Adipocyte (in vitro differentiated cells): Measurements from ENCODE around the gene CRIP2.

Experiments used
- DNase-seq: peaks from one replicate; pipeline ENCODE4 v3.0.0-alpha.2; 2015; ENCODE audit warnings: low read depth
- H3K27me3 ChIP-seq: replicated peaks from 2 replicates; pipeline ENCODE4 v1.7.0; 2013; ENCODE audit warnings: mild to moderate bottlenecking, low read length, moderate library complexity; ENCODE audit not compliant: control insufficient read depth, insufficient read depth
- H3K36me3 ChIP-seq: 2 replicates; pipeline ENCODE4 v1.7.0; 2013; ENCODE audit warnings: low read length, mild to moderate bottlenecking, moderate library complexity; ENCODE audit not compliant: control insufficient read depth, insufficient read depth, severe bottlenecking
- H3K4me1 ChIP-seq: 2 replicates; pipeline ENCODE4 v1.7.0; 2013; ENCODE audit warnings: mild to moderate bottlenecking, low read length, moderate library complexity; ENCODE audit not compliant: control insufficient read depth, insufficient read depth
- H3K4me3 ChIP-seq: 2 replicates; pipeline ENCODE4 v1.7.0; 2013; ENCODE audit warnings: mild to moderate bottlenecking, low read length, moderate library complexity
- H3K9ac ChIP-seq: 2 replicates; pipeline ENCODE4 v1.7.0; 2013; ENCODE audit warnings: mild to moderate bottlenecking, low read length, moderate library complexity
- H3K9me3 ChIP-seq: 2 replicates; pipeline ENCODE4 v1.7.0; 2013; ENCODE audit warnings: mild to moderate bottlenecking, low read length, moderate library complexity; ENCODE audit not compliant: control insufficient read depth

The CRIP2 gene

DNA sequence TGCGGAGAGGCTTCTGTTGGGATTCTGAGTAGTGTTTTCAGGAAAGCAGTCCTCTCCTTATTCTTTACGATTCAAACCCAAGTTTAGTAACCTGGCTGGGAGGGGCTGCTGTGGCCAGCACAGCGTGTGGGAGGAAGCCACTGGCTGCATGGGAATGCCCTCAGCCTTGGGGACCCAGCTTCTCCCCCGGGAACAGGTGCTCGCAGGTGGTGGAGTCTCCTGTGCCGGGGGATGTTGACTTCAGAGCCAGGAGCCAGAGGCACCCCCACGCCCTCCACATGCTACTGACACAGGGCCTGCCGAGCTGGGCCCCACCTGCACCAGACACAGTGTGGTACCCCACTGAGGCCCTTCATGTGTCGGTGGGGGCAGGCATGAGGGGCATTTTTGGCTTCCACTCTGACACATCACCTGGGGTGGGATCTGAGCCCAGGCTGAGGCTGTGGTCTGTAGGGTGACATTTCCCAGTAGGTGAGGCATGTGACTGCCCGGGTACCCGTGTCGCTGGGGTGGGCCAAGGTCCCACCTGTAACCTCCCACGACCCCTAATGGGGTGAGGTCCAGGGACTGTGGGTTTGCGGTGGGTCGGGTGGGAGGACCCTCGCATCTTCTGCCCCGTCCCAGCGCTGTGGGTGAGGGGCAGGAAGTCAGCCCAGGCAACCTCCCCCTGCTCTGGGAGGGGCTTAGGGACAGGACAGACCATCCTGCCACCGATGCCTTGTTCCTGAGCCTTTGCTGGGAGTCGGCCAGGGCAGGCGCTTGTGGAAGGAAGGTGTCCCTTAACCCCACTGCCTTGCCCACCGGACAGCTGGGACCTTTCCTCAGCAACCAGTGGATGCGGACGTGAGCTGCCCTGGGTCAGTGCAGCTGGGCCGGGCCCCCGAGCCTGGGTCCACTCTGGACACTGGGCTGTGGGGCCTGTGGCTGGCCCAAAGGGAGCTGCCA, 28.4 kb upstream of the CRIP2 start:
- no peaks in the 10 kb centered on the region for H3K27me3 ChIP-seq
- H3K9ac ChIP-seq = no peak overlapping the region
- H3K4me3 ChIP-seq = no peak overlapping the region
- DNase-seq = no peak
- H3K9me3 ChIP-seq = no peaks in the 10 kb centered on the region
- H3K36me3 ChIP-seq = peaks cover 30% of the 10 kb centered on the region
- H3K4me1 ChIP-seq = peaks cover 9% of the 10 kb centered on the region

- Histone ChIP-seq H3K36me3 (peaks cover 32% of the 10 kb centered on the region), H3K9me3 (no peaks in the 10 kb centered on the region), H3K4me3 (no peak overlapping the region), H3K27me3 (no peaks in the 10 kb centered on the region), H3K4me1 (peaks cover 9% of the 10 kb centered on the region), H3K9ac (no peak overlapping the region)
- no peak for DNase-seq
Measured at GRCh38 chr14:105446971-105447370, 27.6 kb upstream of the CRIP2 start.

DNA sequence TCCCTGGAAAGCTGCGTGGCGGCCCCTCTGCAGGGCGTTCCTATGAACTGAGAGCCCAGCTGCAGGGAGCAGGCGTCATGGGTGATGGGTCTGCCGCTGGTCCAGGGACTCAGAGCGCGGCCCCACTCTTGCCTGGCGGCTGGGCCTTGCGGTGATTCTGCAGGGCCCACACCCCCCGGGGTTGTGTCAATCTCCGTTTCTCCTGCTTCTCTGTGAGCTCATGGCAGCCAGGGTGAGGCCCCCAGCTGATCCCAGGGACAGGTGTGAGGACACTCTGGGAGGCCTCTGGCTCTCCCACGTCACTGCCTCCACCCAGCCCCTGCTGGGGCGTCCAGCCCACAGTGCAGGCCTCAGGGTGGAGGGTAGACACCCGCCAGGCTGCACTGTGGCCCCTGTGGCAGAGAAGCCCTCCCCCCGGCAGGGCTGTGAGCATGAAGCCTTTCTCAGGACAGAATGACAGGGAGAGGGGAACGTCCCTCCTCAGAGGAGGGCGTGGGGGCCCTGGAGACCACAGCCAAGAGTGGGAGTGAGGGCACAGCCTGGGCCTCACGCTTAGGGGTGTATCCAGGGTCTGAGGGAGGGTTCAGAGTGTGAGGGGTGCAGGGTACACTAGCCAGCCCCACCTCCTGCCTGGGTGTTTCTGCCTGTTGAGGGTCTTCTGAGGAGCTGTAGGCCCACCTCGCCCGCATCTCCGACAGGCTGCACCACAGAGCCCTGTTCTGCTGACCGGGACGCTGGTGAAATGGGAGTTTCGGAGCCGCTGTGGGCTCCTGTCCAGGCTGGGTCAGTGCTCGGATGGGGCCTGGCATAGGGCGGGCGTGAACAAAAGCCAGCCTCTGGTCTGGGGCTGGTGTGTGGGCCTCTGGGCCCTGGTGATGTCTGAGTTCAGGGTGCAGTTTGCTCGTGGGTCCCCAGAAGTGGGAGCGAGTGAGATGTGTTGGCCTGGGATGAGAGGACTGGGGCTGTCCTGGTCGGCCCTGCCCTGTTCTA, 26.7 kb upstream of the CRIP2 start:
- Histone ChIP-seq H3K9me3 (no peaks in the 10 kb centered on the region), H3K4me3 (no peak overlapping the region), H3K4me1 (peaks cover 9% of the 10 kb centered on the region), H3K36me3 (peaks cover 37% of the 10 kb centered on the region), H3K9ac (peak overlapping the region; percentile 56), H3K27me3 (no peaks in the 10 kb centered on the region)
- DNase-seq = no peak

DNA sequence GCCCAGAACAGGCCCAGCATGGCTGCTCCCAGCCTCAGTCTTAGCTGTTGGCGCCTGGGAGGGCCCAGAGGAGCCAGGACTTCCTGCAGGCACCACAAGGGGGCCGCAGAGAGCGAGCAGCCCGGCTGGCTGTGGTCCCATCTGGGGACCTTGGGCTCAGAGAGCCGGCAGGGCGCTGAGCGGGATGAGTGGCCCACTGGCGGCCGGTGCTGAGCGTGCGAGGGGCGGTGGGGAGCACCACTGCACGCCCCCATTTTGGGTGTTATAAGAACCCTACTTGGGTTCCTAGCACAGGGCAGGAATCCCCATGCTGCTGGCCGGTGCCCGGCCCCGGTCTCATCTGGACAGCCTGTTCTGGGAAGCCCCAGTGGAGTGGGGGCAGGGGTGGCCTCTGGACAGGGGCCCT, 25.9 kb upstream of the CRIP2 start:
- peaks cover 37% of the 10 kb centered on the region for H3K36me3 ChIP-seq
- H3K4me1 ChIP-seq = peaks cover 9% of the 10 kb centered on the region
- DNase-seq = peak; percentile 61
- peak overlapping the region; percentile 56 for H3K9ac ChIP-seq
- H3K27me3 ChIP-seq = no peaks in the 10 kb centered on the region
- H3K9me3 ChIP-seq = no peaks in the 10 kb centered on the region
- H3K4me3 ChIP-seq = no peak overlapping the region

GRCh38 chr14:105449276-105450122, 25.1 kb upstream of the CRIP2 start:
- peaks cover 9% of the 10 kb centered on the region for H3K4me1 ChIP-seq
- H3K9ac ChIP-seq = no peak overlapping the region
- no peaks in the 10 kb centered on the region for H3K9me3 ChIP-seq
- H3K36me3 ChIP-seq = peaks cover 44% of the 10 kb centered on the region
- no peak for DNase-seq
- no peak overlapping the region for H3K4me3 ChIP-seq
- no peaks in the 10 kb centered on the region for H3K27me3 ChIP-seq

DNA sequence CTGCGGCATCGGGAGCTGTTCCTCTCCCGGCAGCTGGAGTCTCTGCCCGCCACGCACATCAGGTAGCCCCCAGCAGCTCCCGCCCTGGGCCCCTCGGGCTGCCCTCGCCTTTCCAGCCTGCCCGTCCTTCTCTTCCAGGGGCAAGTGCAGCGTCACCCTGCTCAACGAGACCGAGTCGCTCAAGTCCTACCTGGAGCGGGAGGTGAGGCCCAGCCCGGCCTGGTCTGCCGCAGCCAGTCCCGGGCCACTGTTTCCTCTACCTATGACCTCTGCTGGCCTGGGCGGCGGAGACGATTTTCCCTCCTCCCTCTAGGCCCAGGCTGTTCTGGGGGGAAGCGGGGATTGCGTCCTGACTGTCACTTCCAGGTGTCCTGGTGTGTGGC, 24.5 kb upstream of the CRIP2 start:
- no peak for DNase-seq
- Histone ChIP-seq H3K9ac (no peak overlapping the region), H3K4me3 (no peak overlapping the region), H3K36me3 (peaks cover 50% of the 10 kb centered on the region), H3K4me1 (peaks cover 9% of the 10 kb centered on the region), H3K27me3 (no peaks in the 10 kb centered on the region), H3K9me3 (no peaks in the 10 kb centered on the region)

DNA sequence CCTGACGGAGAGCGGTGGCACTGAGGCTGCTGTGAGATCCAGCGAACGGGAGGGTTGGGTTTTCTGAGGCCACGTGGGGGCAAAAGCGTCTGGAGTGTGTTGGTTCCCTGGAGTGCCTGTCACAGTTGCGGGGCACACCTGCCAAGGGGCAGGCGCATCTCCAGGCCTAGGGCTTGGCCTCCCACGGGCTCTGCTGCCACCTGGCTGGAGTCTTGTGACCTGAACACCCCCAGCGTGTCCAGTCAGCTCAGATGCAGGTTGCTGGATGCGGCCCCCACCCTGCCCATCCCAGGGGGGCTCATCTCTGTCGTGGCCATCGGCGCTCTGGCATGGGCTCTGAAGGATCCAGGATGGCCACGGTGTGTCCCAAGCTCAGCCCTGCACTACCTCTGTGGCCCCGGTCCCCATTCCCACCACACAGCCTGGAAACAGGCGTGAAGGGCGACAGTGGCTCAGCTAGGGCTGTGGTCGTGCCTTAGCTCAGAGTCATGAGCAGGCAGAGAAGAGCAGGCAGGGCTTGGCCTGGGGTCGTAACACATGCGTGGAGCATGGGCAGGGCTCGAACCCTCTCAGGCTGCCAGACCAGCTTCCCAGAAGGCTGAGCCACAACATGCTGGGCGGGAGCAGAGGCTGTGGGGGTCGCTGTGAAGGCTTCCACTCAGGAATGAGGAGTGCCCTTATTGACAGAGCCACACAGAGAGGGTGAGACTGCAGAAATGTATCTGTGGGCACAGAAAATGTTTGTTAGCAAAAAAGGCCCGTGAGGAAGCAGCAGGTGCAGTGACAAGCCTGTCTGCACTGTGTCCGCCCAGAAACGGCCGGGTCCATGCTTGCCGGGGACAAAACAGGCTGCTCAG, 23.5 kb upstream of the CRIP2 start:
- H3K9ac ChIP-seq = no peak overlapping the region
- H3K27me3 ChIP-seq = no peaks in the 10 kb centered on the region
- H3K36me3 ChIP-seq = peaks cover 54% of the 10 kb centered on the region
- H3K9me3 ChIP-seq = no peaks in the 10 kb centered on the region
- no peak overlapping the region for H3K4me3 ChIP-seq
- H3K4me1 ChIP-seq = peaks cover 9% of the 10 kb centered on the region
- DNase-seq = no peak

DNA sequence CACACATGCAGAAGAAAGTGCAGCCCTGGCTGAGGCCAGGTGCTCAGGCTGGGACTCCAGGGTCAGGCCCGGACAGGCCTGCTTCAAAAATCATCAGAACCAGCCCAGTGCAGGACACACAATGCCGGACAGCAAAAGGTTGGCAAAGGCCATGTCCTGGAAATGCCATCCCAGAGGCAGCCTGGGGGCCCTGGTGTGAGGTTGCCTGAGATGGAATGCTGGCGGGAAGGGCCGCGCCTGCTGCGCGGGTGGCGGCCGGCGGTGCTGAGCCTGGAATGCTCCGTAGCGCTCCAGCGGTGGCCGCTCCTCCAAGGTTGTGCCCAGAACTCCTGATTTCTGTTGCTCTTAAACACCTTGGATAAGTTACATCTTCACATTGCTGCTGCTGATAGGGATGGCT, 21.7 kb upstream of the CRIP2 start:
- Histone ChIP-seq H3K9me3 (no peaks in the 10 kb centered on the region), H3K4me1 (peaks cover 8% of the 10 kb centered on the region), H3K27me3 (no peaks in the 10 kb centered on the region), H3K4me3 (no peak overlapping the region), H3K36me3 (peaks cover 65% of the 10 kb centered on the region), H3K9ac (no peak overlapping the region)
- DNase-seq = no peak

GRCh38 chr14:105453847-105454246, 20.8 kb upstream of the CRIP2 start:
- Histone ChIP-seq H3K4me3 (no peak overlapping the region), H3K4me1 (peaks cover 2% of the 10 kb centered on the region), H3K36me3 (peaks cover 65% of the 10 kb centered on the region), H3K27me3 (no peaks in the 10 kb centered on the region), H3K9me3 (no peaks in the 10 kb centered on the region), H3K9ac (no peak overlapping the region)
- no peak for DNase-seq

DNA sequence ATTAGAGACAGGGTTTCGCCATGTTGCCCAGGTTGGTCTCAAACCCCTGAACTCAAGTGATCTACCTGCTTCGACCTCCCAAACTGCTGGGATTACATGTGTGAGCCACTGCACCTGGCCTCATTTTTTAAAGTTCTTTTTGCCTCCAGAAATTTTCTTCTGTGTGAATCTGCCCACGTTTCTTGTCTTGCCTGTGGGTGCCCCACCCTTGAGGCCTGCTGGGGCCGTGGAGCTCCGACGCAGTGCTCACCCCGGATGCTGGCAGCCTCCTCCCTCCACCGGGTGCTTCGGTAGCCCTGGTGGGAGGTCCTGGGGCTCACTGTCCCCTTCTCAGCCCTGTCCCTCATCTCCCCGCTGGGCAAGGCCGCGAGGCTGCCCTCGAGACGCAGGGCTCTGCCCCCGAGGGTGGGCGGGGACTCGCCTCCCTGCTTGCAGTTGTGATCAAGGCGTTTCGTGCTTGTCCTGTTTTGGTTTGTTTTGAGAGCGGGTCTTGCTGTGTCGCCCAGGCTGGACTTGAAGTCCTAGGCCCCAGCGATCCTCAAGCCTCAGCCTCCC, 19.5 kb upstream of the CRIP2 start:
- Histone ChIP-seq H3K36me3 (peaks cover 60% of the 10 kb centered on the region), H3K4me1 (no peaks in the 10 kb centered on the region), H3K4me3 (no peak overlapping the region), H3K27me3 (no peaks in the 10 kb centered on the region), H3K9ac (no peak overlapping the region), H3K9me3 (no peaks in the 10 kb centered on the region)
- DNase-seq = no peak
